Epithelial cell of esophagus (primary cell): ENCODE results near the gene APMAP.

Experiments
- DNase-seq: peaks from one replicate; pipeline ENCODE4 v3.0.0; 2010; ENCODE audit warnings: low read depth
- H3K4me3 ChIP-seq: 2 replicates; pipeline ENCODE4 v1.5.1; 2011; ENCODE audit warnings: mild to moderate bottlenecking, low read length, control low read depth
- CTCF ChIP-seq: IDR thresholded peaks from 2 replicates; pipeline ENCODE4 v1.5.1; 2011; ENCODE audit warnings: low read depth, mild to moderate bottlenecking, low read length, control low read depth, inconsistent platforms; ENCODE audit not compliant: insufficient read depth; ENCODE audit errors: missing control alignments

The APMAP gene

GRCh38 chr20:24960861-24961260 is 31.7 kb downstream of the APMAP start:
- no peak for TF ChIP-seq CTCF
- peak; percentile 19 for DNase-seq

DNA sequence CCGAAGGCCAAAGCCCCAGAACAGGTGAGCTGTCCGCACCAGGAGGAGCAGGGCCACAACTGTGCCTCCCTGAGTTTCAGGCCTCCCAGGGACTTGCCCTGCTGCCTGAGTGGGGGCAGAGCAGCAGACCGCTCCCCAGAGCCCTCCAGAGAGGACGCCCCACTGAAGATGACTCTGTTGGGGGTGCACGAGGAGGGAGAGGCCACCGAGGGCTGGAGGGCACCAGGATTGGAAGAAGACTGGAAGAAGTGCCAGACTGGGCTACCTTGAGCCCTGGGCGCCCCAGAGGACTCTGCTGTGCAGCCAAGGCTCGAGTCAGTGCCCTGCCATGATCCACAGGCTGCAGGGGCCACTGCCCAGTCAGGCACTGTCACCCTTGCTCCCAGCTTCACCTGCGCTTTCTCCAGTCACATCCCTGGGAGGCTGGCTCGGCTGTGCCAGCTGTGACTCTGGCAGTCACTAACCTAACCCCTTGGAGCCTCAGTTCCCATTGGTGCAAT is 32.2 kb downstream of the APMAP start:
- DNase-seq = no peak
- no peak for TF ChIP-seq CTCF
- no peak overlapping the region for H3K4me3 ChIP-seq

More at GRCh38 chr20:24960861-24961260, 31.7 kb downstream of the APMAP start:
- no peak overlapping the region for H3K4me3 ChIP-seq

GRCh38 chr20:24959591-24960301 is 32.8 kb downstream of the APMAP start:
- TF ChIP-seq CTCF = no peak
- DNase-seq = no peak
- H3K4me3 ChIP-seq = no peak overlapping the region

DNA sequence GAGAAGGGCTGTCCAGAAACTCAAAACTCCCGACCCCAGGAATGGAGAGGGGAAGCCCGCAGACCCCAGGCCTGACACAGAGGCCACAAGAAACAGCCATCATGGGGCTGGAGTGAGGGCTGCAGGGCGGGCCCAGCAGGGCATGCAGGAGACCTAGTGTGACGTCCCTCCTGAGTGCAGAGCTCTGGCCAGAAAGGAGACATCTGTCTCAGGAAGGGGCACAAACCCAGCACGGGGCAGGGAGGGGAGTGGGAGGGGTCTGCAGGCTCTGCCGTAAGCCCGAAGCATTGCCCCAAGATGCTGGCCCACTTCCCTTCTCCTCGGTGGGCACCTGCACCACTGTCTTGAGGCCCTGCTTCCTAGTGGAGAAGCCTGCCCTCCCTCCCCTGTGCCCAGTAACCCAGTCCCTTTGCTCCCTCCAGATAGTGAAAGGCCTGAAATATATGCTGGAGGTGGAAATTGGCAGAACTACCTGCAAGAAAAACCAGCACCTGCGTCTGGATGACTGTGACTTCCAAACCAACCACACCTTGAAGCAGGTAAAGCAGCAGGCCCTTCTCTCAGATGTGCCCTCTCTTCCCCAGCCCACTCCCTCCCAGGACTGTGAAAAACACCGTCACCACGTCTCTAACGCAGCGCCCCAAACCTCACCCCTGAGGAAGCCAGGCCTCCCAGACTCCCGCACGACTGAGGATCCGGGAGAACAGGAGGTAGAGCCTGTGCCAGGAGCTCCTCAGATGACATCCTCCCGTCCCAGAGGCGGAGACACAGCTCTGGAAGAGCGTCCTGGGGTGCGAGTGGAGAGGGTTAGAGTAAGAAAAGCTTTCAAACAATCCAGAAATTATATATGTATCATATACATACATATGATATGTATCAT is 33.8 kb downstream of the APMAP start:
- DNase-seq = no peak
- TF ChIP-seq CTCF = no peak
- no peak overlapping the region for H3K4me3 ChIP-seq

- TF ChIP-seq CTCF = no peak
- no peak for DNase-seq
- no peak overlapping the region for H3K4me3 ChIP-seq
These were observed 35.1 kb downstream of the APMAP start for GRCh38 chr20:24957326-24958016.

- no peak for TF ChIP-seq CTCF
- no peak for DNase-seq
- H3K4me3 ChIP-seq = no peak overlapping the region
These were observed 36.3 kb downstream of the APMAP start for GRCh38 chr20:24956001-24956841.
